CD4-positive, alpha-beta T cell treated with Interleukin-6 for 4 hours (primary cell): ENCODE data around the gene L3MBTL3.
A peak's percentile ranks its signal among the peaks of the same experiment; 100 is the strongest.
"Not testable (repeated sequence)": the region's sequence is repeated elsewhere in the genome, so short reads cannot be mapped to it uniquely, and the experiment has no call there.

Experiments
- DNase-seq: peaks from one replicate; pipeline ENCODE4 v3.0.0-alpha.2; 2020; ENCODE audit warnings: mixed read lengths

L3MBTL3 gene

DNA sequence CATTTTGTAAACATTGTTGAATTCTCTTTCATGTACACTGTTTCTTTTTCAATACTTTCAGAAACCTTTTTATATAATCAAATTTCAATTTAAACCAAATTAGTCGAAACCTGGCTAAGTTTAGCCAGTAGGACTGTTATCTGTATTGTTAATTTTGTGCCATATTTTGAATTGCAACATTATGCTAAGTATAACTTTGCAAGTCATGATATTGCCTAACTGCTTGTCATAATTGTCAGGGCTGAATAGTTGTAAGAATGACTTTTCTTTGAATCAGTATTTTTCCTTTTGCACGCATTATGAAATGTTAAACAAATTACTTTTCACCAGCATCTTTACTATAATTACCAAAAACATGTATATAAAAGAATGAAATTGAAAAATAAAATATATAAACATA is 121.7 kb downstream of the L3MBTL3 start:
- DNase-seq = no peak

DNA sequence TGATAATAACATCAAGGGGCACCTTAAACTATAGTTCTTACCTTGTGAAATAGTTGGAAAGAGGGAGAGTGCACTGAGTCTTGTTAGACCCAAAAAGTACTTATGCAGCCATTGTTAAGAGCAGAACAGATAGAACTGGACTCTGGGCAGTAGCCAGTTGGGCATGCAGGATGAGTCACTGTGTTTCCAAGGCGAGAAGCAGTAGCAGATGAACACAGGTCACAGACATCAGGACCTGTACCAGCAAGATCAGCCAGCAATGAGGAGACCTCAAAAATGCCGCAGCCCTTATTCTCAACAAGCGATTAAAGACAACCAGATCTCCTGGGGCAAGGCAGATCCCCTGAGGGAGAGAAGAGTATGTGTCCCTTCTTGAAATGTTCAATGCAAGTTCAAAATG is 125.3 kb downstream of the L3MBTL3 start:
- DNase-seq = no peak

DNA sequence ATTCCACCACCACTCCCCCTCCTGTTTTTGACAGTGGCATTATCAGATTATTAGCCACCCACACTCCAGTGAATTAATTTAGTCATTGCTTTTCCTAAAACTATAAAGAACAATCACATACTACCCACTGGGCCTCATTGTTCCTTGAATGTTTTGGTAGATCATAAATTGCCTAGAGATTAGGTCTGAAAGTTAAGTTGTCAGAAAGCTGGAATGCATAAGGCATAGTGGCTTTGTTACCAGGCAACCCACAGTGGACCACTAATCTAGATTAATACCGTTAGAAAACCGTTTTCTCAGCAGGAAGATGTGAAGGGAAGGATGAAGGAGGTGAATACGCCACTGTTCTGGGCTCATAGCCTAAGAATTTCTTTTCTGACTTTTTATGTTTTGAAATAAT is 128.7 kb downstream of the L3MBTL3 start:
- no peak for DNase-seq

DNA sequence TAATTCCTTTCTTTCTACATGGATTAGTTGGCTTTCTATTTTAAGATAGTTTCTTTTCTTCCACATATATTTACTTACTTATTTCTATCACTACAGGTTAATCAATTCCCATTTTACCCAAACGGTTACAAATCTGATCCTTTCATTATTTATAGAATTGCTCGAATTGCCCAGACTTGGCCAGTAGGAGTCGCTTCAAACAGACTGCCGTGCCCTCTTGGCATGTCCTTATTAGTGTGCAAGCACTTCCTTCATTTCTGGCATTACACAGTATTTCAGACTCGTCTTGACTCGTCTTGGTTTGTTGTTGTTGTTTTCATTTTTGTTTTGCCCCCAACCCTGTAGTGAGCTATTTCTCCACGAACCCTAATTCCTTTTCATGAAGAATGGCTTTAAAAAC is 129.8 kb downstream of the L3MBTL3 start:
- DNase-seq = peak; percentile 34

DNA sequence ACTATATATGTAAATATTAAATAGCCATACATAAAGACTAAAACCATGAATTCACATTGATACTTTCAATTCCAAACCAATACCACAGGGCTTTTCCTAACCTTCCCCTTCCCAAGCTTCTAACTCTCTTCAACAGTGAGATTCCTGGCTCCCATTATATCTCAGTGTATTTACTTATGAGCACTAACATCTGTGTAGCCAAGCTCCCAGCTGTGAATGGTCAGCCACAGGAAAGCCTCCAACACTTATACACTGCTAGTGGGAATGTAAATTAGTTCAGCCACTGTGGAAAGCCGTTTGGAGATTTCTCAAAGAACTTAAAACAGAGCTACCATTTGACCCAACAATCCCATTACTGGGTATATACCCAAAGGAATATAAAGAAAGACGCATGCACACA is 130.6 kb downstream of the L3MBTL3 start:
- not testable (repeated sequence) for DNase-seq

DNA sequence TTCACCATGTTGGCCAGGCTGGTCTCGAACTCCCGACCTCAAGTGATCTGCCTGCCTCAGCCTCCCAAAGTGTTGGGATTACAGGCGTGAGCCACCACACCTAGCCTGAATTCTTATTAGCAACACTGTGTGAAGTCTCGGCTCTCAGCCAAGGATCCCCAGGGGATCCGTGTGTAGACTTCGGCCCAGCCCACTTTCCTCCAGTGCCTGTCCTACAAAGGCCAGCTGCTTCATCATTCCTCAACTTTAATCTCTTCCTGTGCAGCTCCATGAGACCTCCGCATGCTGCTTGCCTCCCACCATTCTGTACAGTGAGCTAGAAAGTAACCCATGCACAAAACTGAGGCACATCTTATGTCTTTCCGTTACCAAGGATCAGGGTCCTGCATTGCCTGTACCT is 132.5 kb downstream of the L3MBTL3 start:
- no peak for DNase-seq

DNA sequence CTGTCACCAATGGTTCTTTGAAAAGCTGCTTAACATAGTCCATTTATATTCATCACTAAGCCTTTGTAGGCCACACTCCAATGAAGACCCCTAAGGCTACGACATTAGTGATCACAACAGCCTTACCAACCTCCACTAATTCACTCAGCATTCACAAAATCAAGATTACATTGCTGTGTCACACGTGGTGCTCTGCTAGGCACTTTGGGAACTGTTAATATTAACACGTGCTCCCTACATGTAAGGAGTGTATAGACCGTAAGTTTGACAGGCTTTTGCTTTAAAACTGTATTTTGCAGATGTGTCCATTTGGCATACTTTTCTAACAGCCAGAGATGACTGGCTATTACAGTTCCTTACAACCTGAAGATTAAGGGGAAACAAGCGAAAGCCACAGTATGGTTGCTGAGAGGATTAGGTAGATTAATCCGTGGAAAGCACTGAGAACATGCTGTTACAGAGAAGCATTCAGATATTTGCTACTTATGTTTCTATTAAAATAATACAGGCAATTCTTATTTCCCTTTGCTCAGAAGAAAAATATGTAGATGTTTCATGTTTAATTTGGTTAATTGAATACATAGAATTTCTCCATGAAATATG is 134.6 kb downstream of the L3MBTL3 start:
- no peak for DNase-seq

DNA sequence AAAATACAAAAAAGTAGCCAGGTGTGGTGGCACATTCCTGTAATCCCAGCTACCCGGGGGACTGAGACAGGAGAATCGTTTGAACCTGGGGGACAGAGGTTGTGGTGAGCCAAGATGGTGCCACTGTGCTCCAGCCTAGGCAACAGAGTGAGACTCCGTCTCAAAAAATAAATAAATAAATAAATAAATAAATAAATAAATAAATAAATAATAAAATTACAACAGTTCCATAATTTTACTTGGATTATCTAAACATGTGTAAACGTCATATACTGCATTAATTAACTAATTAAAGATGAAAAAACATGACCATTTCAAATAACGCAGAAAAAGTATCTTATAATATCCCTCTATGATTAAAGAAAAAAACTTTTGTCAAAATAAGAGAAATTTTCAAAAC is 138.5 kb downstream of the L3MBTL3 start:
- DNase-seq = no peak

DNA sequence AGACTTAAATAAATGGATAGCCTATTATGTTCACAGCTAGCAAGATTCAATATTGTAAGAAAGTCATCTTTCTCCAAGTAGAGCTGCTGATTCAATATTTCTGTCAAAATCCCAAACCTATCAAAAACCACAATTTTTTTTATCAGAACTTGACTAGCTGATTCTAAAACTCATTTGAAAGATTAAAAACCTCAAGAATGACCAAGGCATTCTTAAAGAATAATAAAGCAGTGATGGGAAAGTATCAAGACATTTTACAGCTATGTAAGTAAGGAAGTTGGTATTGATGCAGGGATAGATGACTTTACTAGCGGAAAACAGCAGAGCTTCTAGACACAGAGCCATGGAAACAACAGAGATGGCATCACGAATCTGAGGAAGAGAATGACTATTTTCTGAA is 139.7 kb downstream of the L3MBTL3 start:
- DNase-seq = no peak

DNA sequence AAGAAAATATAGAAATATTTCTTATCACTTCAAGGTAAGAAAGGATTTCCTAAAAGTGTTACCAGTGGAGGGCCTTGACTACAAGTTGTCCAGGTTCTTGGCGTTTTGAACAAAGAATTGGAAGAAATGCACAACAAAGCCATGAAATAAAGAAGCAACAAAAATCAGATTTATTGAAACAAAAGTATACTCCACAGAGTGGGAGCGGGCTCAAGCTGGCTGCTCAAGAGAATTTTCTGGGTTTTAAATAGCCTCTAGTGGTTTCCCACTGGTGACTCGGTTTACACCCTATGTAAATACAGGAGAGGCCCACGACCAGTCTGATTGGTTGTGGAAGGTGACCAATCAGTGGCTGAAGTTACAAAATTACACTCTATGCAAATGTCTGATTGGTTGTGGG is 140.2 kb downstream of the L3MBTL3 start:
- DNase-seq = no peak

DNA sequence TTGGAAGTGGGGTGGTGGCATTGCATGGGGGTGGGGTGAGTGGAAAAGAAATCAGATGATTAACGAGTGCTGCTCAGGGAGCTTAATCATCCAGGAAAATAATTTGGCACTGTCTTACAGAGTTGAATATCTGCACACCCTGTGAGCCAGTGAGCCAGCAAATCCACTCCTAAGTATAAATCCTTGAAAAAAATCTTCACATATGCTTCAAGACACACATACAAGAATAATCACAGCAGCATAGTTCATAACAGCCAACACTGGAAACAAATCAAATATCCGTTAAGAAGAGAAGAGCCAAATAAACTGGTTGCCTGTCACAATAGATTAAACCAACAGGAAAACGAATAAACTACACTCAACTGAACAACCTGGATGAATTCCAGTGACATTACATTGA is 141.6 kb downstream of the L3MBTL3 start:
- DNase-seq = no peak

DNA sequence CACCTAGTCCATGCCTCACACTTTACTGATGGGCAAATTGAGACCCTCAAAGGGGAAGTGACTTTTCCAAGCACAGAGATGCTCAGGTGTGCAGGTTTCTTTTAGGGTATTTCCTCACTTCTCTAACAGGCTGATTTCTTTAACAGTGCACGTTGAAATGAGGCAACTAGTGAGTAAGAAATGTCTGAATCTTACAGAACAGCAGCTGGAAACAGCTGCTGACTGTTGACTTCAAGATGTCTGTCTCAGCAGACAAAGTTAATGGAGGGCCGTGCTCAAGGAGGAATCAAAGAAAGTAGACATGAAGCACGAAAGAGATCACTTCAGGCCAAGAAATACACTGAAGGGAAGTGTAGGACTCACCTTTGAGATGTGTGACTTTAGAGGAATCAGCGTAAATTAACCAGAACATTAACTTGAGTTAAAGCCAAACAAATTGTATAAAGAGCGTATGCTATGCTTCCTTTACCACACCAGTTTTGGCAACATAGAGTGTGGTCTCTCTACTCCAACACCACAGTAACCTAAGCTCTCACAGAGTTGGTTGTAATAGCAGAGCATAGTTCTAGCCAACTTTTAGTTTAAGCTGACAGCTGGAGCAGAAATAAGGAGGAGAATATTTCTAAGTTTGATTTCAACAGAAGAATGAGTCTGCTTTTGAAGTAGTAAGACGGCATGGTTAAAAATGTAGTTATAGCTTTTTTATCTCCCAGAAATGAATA is 143.5 kb downstream of the L3MBTL3 start:
- no peak for DNase-seq

DNA sequence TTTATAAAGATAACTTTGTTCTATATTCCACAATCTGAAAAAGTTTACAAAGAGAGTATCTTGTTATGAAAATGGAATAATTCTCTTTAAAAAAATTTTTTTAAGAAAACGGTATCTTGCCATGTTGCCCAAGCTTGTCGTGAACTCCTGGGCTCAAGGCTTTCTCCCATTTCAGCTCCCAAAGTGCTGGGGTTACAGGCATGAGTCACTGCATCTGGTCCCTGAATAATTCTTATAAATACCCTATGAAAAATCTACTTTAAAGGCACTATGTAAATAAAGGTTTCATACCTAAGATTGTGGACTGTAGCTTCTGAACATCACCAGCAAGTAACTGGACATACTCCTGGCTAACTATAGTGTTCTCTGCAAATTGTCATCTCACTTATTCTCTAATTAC is 144.0 kb downstream of the L3MBTL3 start:
- no peak for DNase-seq

DNA sequence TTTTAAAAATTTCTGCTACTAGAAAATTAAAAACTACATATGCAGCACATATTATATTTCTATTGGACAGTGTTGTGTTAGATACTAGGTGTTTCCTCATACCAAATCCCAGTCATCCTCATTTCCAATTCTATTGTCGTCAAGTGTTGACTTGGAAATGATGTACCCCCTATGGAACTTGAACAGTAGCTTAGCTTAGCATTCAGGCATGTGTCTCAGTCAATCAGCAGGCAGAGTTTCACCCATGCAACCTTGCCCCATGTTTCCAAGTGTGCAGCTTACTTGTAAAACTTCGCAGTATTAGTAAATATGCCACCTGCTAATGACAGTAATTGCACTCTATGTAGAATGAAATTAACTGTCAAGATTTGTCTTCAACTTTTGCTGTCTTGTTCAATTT is 144.9 kb downstream of the L3MBTL3 start:
- DNase-seq = no peak

DNA sequence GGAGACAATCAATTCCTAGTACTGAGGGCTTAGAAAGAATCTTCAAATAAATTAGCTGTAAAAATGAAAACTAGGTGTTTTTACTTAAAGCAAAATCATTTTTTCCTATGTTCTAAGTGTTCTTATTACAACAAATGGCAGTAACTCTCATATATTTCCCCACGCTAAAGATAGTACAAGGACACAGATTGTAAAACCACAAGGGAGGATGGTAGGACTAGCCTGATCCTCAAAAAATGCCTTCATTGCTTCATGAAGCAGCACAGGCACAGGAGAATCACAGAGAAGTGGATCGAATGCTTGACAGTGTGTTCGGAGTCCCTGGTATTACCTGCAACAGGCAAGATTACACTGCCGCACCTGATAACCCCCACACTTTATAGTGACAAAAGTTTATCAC is 145.9 kb downstream of the L3MBTL3 start:
- DNase-seq = no peak

DNA sequence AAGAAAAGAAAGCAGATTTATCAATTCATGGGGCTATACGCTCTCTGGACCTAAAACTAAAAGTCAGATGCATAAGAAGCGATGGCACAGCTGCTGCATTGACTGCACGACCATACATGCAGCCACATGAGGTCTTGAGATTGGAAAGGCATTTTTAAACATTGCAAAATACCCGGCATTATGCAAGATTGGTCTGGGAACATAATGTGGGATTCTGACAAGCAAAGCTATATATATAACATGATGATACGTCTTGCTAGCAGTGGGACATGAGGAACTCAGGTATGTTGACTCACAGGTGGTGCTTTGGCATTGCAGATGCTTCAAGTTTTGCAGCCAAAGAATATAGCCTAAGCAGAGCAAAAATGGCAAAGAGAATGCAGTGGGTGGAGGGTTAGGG is 149.3 kb downstream of the L3MBTL3 start:
- no peak for DNase-seq

DNA sequence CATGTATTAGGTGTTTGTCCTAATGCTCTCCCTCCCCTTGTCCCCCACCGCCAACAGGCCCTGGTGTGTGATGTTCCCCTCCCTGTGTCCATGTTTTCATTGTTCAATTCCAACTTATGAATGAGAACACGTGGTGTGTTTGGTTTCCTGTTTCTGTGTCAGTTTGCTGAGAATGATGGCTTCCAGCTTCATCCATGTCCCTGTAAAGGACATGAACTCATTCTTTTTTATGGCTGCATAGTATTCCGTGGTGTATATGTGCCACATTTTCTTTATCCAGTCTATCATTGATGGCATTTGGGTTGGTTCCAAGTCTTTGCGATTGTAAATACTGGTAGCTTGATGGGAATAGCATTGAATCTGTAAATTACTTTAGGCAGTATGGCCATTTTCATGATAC is 151.8 kb downstream of the L3MBTL3 start:
- not testable (repeated sequence) for DNase-seq

DNA sequence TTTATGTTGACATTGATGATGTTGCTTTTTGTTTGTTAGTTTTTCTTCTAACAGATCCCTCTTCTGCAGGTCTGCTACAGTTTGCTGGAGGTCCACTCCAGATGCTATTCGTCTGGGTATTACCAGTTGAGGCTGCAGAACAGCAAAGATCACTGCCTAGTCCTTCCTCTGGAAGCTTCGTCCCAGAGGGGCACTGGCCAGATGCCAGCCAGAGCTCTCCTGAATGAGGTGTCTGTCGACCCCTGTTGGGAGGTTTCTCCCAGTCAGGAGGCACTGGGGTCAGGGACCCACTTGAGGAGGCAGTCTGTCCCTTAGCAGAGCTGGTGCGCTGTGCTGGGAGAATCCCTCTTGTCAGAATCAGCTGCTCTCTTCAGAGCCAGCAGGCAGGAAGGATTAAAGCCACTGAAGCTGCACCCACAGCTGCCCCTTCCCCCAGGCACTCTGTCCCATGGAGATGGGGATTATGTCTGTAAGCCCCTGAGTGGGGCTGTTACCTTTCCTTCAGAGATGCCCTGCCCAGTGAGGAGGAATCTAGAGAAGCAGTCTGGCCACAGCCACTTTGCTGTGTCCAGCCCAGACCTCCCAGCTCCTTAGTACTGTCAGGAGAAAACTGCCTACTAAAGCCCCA is 155.1 kb downstream of the L3MBTL3 start:
- not testable (repeated sequence) for DNase-seq

DNA sequence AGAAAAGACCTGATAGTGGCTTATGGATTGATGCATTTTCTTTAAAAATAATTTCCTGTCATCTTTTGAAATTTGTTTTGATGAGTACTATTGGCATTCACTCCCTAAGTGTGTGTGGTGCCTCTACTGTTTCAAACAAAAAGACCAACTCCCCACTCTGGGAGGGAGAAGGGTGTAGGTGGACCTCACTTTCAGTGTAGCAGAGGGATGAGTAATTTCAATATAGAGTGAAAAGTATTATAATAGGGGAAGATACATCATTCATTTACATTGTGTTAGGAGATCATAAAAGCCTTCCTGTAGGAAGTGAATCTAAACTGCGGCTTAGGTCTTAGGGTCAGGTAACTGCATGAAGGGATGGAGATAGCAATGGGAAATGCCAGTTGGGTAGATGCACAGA is 158.0 kb downstream of the L3MBTL3 start:
- DNase-seq = no peak

DNA sequence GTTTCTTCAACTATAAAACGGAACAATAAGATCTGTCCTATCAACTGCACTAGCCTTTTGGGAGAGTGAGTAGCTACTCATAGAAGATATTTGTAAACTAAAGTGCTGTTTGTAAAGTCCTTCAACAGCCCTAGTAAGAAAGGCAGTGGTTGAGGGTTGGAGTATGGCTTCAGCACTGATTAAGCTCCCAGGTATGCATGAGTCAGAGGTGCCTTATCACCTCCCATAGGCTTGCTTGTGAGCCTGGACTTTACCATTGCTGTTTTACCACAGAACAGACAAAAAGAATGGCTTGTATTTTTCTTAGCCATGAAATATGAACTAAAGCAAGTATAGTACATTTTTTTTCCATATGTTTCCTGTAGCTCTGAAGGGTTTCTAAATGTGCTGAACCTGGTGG is 160.3 kb downstream of the L3MBTL3 start:
- DNase-seq = no peak

DNA sequence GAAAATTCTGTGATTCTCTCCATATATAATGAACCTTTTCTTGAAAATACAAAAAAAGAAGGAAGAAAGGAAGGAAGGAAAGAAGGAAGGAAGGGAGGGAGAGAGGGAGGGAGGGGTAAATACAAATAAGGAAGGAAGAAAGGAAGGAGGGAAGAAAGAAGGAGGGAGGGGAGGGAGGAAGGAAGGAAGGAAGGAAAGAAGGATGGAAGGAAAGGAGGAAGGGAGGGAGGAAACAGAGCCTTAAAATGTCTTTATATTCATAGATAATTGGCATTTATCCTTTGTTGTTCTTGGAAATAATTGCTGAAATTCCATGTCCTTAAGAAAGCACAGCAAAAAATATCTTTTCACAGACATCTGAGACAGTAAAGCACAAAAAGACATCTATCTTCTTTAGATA is 164.1 kb downstream of the L3MBTL3 start:
- no peak for DNase-seq

DNA sequence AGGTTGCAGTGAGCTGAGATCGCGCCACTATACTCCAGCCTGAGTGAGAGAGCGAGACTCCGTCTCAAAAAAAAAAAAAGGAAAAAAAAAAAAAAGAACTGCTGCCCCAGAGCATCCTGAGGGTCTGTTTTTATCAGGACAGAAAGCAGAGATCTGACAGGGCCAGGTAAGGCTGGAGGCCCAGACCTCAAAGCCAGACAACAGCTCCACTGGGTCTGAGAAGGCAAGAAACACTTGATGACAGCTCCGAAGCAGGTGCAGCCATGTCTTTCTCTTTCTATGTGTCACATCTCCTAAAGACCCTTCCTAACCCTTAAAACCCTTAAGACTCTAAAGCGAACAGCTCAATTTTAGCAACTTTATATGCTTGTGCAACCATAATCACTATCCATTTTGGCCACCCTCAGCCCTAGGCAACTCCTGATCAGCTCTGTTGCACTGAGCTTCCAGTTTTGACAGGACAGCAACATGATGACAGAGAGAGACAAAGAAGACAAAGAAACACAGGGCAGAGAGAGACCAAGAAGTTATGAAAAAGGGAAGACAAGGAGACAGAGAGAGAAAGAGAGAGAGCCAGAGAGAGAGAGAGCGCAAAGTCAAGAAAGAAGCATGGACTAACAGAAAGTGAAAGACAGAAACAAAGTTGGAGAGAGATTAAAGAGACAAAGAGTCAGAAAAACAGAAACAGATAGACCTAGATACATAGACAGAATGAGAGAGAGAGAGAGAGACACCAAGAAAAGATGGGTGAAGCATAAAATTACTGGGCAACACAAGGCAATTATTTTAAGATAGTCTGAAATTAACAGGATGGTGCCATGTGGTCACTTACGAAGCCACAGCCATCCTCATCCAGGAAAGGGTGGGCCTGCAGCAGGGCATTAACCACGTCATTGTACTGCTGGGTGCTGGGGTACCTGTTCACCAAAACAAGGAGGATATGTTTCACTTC is 165.2 kb downstream of the L3MBTL3 start:
- DNase-seq = peak; percentile 57

DNA sequence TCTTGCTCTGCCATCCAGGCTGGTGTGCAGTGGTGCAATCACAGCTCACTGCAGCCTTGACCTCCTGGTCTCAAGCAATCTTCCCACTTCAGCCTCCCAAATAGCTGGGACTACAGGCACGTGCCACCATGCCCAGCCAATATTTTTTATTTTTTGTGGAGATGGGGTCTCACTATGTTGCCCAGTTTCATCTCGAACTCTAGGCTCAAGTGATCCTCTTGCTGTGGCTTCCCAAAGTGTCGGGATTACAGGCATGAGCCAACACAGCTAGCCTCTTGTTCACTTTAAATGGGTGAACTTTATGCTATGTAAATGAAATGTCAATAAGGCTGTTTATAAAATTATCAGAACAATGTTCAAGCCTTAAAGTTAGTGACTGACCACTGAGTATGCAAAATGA is 167.3 kb downstream of the L3MBTL3 start:
- DNase-seq = no peak
